ENCODE data around the gene ADGRB3. TPM values are rescaled to one million over a fixed set of nuclear protein-coding genes. Genes with fewer than 3 reads are reported as not detected.

Gene ADGRB3
- total RNA-seq, 4 donors from 2014 or later = 3.9 to 9.8 (median 7.2) TPM

- H3K36me3 ChIP-seq = no peaks in the 10 kb centered on the region
- no peak for ATAC-seq
- TF ChIP-seq EP300 (IDR thresholded peaks at IDR 0.05) (no peak), CTCF (IDR thresholded peaks at IDR 0.05) (no peak), POLR2AphosphoS5 (IDR thresholded peaks at IDR 0.05) (no peak), POLR2A (IDR thresholded peaks at IDR 0.05) (no peak)
- no peak overlapping the region for H3K27ac ChIP-seq
- H3K9me3 ChIP-seq = no peaks in the 10 kb centered on the region
- no peaks in the 10 kb centered on the region for H3K27me3 ChIP-seq
- H3K4me1 ChIP-seq = no peaks in the 10 kb centered on the region
- H3K4me3 ChIP-seq = no peak overlapping the region
- 100% methylated on average over 1 of the region's 1 CpG for WGBS, 2 donors (ENCODE audit: low coverage in 1 of 2)
Observed at GRCh38 chr6:69366831-69367230, 731.7 kb downstream of the ADGRB3 start.

DNA sequence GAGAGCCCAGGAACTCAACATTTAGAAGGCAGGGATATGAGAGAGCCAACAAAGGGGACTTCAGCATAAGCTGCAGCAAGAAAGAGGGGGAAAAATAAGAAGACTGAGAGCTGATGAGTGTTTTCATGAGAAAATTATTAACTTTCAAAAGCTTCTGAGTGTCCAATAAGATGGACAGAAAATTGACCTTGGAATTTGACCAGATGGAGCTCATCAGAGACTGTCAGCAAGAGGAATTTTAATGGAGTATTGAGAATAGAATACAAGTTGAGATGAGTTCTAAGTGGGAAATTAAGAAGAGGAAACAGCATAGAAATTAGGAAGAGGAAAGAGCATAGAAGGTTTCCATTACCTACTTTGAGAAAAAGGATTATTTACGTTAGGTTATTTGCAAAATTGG, 733.5 kb downstream of the ADGRB3 start:
- H3K4me3 ChIP-seq = no peak overlapping the region
- H3K36me3 ChIP-seq = no peaks in the 10 kb centered on the region
- H3K9me3 ChIP-seq = no peaks in the 10 kb centered on the region
- H3K27ac ChIP-seq = no peak overlapping the region
- no peak for ATAC-seq
- no peaks in the 10 kb centered on the region for H3K27me3 ChIP-seq
- no peaks in the 10 kb centered on the region for H3K4me1 ChIP-seq
- TF ChIP-seq POLR2A (IDR thresholded peaks at IDR 0.05) (no peak), CTCF (IDR thresholded peaks at IDR 0.05) (no peak), EP300 (IDR thresholded peaks at IDR 0.05) (no peak), POLR2AphosphoS5 (IDR thresholded peaks at IDR 0.05) (no peak)
- WGBS, 2 donors (ENCODE audit: low coverage in 1 of 2) = 69 to 80% methylated on average over 1 of the region's 1 CpG

GRCh38 chr6:69370763-69371162, 735.7 kb downstream of the ADGRB3 start:
- H3K9me3 ChIP-seq = no peaks in the 10 kb centered on the region
- H3K36me3 ChIP-seq = no peaks in the 10 kb centered on the region
- H3K4me3 ChIP-seq = no peak overlapping the region
- H3K27ac ChIP-seq = no peak overlapping the region
- H3K4me1 ChIP-seq = no peaks in the 10 kb centered on the region
- 63 to 83% methylated on average over 3 of the region's 3 CpGs for WGBS, 2 donors (ENCODE audit: low coverage in 1 of 2)
- no peaks in the 10 kb centered on the region for H3K27me3 ChIP-seq
- no peak for TF ChIP-seq EP300 (IDR thresholded peaks at IDR 0.05)
- TF ChIP-seq POLR2AphosphoS5 (IDR thresholded peaks at IDR 0.05) = no peak
- TF ChIP-seq POLR2A (IDR thresholded peaks at IDR 0.05) = no peak
- TF ChIP-seq CTCF (IDR thresholded peaks at IDR 0.05) = no peak
- ATAC-seq = no peak

DNA sequence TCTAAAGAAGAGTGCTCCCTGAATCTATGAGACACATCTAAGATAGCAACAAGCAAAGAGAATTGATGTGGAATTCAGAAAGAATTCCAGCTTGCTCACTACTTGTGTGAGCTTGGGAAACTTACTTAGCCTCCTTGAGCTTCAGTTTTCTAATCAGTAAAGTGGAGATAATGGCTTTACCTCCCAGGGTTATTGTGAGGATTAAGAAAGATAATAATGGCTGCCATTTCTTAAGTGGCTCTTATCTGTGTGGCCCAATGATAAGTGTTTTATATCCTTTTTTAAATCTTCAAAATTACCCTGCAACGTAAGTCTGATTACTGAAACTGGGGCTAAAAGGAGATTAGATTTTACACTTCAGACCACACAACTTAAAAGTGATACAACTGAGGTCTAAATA, 743.2 kb downstream of the ADGRB3 start:
- TF ChIP-seq POLR2A (IDR thresholded peaks at IDR 0.05) (no peak), EP300 (IDR thresholded peaks at IDR 0.05) (no peak), POLR2AphosphoS5 (IDR thresholded peaks at IDR 0.05) (no peak), CTCF (IDR thresholded peaks at IDR 0.05) (no peak)

DNA sequence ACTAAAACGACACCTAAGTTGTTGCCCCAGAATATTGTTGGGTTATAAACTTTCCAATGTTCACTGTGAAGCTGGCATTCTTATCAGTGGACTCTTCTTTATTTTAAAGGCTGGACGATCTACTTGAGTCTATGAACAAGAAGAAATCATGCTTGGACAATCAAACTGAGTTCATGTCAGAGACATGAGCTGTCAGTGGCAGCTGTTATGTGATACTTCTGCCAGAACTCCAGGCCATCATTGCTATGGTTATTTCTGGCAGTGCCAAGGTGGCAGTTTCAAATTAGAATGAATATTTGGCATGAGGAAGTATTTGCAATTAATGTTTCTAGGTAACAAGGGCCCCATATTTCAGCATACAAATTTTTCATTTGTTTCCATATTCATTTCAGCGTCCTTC, 744.4 kb downstream of the ADGRB3 start:
- H3K4me3 ChIP-seq = no peak overlapping the region
- H3K27ac ChIP-seq = no peak overlapping the region
- H3K9me3 ChIP-seq = no peaks in the 10 kb centered on the region
- WGBS, 2 donors (ENCODE audit: low coverage in 1 of 2) = 74 to 94% methylated on average over 3 of the region's 3 CpGs
- TF ChIP-seq POLR2A (IDR thresholded peaks at IDR 0.05) = no peak
- TF ChIP-seq CTCF (IDR thresholded peaks at IDR 0.05) = no peak
- TF ChIP-seq POLR2AphosphoS5 (IDR thresholded peaks at IDR 0.05) = no peak
- no peak for TF ChIP-seq EP300 (IDR thresholded peaks at IDR 0.05)
- H3K4me1 ChIP-seq = no peaks in the 10 kb centered on the region
- ATAC-seq = no peak
- H3K36me3 ChIP-seq = no peaks in the 10 kb centered on the region
- no peaks in the 10 kb centered on the region for H3K27me3 ChIP-seq

More for the DNA sequence above, 743.2 kb downstream of the ADGRB3 start:
- H3K4me1 ChIP-seq = no peaks in the 10 kb centered on the region
- no peak overlapping the region for H3K27ac ChIP-seq
- H3K4me3 ChIP-seq = no peak overlapping the region
- no peaks in the 10 kb centered on the region for H3K27me3 ChIP-seq
- WGBS, 2 donors (ENCODE audit: low coverage in 1 of 2) = 91 to 100% methylated on average over 1 of the region's 1 CpG
- no peaks in the 10 kb centered on the region for H3K9me3 ChIP-seq
- ATAC-seq = no peak
- no peaks in the 10 kb centered on the region for H3K36me3 ChIP-seq
